Stimulated activated CD4-positive, alpha-beta T cell treated with anti-CD3 and anti-CD28 coated beads, Interleukin-2, amount 100 ng/mL, for 24 hours (primary cell): Measurements from ENCODE around the gene DCAF6.

Experiments
- DNase-seq, 2 donors: peaks; one replicate each; pipeline ENCODE4 v3.0.0-alpha.2; 2020

Gene DCAF6

GRCh38 chr1:168088511-168089325 lies 152.2 kb downstream of the DCAF6 start:
- no peak for DNase-seq

DNA sequence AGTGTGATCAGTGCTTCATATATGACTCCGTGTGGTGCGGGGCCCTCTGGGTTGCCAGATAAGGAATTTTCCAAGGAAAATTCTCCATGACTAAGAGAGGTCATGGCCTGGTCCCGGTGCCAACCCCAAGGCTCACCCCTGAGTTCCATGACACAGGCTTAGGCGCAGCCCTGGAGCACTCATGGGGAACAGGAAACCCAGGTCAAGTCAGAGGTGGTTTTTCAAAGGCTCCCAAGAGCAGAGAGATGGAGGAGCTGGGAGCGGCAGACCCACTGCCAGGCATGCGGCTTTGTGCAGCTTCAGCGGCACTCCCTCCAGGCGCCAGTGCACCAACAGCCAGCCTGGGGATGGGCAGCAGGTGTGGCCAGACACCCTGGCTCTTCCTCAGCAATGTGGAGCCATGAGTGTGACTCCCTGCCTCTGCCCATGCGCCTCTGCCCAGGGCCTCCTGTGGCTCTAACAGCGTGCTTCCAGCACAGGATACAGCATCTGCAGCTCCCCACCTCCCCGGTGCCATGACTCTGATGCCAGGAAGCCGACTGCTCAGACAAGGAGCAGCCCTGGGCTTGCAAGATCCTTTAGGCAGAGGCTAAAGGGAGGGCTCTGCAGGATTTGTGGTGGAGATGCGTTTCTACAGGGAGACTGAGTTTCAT lies 153.0 kb downstream of the DCAF6 start:
- no peak for DNase-seq

DNA sequence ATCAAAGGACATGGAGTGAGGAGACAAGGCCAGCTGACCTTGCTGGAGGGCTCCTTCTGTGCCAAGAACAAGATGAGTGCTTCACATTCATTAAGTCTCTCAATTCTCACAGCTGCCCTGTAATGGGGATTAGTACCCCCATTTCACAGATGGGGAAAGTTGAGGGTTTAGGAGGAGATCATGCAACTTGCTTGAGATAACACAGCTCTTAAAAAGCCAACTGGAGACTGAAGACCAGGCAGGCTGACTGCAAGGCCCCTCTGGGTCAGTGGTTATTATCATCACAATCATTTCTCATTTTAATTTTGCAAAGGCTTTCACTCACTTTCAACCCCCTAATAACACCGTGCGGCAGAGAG lies 153.5 kb downstream of the DCAF6 start:
- DNase-seq, result no peak

- DNase-seq, result no peak
Observed at GRCh38 chr1:168090395-168090794, 153.9 kb downstream of the DCAF6 start.

GRCh38 chr1:168091063-168091462 lies 154.6 kb downstream of the DCAF6 start:
- no peak for DNase-seq

DNA sequence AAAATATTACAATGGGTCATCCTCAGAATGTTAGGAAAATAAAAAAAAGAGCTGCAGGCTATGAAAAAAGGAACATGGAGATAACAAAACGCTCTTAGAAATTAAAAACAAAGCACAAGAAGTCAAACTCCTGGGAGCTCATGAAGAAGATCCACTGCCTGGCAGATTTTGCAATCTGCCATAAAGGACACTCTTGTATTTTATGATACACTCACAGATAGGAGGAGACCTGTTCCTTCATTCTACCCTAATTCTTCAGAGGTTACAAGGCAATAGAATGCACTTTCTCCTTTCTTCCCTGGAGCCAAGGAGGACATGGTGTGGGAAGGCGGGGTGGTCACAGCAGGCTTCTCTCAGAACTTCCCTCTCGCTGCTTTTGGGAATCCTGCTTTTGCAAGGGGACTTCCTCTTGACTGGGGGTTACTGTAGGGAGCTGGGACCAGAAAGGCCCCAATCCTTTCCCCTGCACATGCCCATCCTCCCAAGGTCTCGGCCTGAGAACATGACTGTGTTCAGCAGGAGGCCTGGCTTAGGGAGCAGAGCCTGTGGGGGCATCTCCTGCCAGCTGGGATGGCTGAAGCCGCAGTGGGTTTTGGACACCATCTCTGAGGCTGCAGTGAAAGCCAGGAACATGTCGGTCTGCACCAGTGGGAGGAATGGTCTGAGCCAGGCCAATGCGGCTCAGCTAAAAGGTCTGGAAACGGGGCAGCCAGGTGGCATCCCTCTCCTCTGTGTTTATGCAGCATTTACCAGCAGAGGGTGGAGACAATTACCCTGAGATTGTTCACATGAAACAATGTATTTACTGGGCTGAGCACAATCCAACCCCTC lies 155.5 kb downstream of the DCAF6 start:
- no peak for DNase-seq

- DNase-seq, result no peak
Observed at GRCh38 chr1:168092566-168093355, 156.3 kb downstream of the DCAF6 start.

GRCh38 chr1:168093616-168094015 lies 157.1 kb downstream of the DCAF6 start:
- no peak for DNase-seq

DNA sequence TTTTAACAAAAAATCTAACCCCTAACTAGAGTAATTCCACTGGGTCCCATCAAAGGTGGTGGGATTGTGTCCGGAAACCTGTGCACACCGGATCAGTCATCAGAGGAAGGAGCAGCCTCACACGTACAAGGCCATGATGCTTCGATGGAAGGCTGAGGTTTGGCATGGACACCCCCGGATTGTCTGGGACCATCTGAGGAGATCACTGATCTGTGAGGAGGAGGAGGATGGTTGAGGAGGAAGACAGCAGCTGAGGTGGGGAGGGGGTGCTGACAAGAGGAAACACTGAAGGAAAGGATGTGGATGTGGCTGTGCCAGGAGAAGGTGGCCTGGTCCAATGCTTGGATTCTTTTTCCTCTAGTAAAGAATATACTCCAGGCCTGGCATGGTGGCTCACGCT lies 159.0 kb downstream of the DCAF6 start:
- no peak for DNase-seq

- DNase-seq, result no peak
Observed at GRCh38 chr1:168096296-168097165, 160.0 kb downstream of the DCAF6 start.

- DNase-seq, result no peak
Observed at GRCh38 chr1:168097921-168098528, 161.5 kb downstream of the DCAF6 start.

- no peak for DNase-seq
Observed at GRCh38 chr1:168098534-168099320, 162.2 kb downstream of the DCAF6 start.

DNA sequence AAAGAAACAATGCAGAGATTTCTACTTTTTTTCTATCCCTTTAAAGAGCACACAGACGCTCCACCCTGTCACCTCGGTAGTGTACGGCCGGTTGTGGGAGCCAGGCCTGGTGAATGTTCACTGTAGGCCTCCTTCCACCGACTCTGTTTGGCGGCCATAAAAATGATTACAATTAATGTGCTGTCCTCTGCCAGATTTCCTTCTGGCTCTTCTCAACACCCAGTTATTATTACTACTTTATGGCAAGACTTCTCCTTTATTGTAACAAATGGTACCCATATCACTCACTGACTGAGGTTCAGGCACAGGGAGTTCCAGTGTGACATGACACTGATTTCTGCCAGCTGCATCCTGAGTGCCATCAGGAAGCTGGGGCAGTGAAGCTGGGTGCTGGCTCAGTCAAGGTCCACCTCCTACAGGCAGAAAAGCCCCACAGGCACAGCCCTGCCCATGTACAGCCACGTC lies 162.9 kb downstream of the DCAF6 start:
- DNase-seq, result no peak

GRCh38 chr1:168100315-168101002 lies 164.0 kb downstream of the DCAF6 start:
- no peak for DNase-seq

DNA sequence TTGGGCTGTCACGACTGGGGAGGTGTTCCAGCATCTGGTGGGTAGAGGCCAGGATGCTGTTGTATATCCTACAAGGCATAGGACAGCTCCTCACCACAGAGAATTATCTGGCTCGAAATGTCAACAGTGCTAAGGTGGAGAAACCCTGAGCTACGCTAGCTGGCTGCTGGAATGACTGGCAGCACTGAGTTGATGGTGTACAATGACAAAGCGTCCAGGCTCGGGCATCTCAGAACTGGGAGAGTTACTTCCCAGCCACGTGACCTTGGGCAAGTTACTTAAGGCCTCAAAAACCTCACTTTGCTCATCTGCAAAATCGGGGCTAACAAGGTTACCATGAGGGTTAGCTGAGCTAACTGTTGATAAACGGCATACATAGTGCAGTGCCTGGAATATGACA lies 164.9 kb downstream of the DCAF6 start:
- DNase-seq, result no peak

DNA sequence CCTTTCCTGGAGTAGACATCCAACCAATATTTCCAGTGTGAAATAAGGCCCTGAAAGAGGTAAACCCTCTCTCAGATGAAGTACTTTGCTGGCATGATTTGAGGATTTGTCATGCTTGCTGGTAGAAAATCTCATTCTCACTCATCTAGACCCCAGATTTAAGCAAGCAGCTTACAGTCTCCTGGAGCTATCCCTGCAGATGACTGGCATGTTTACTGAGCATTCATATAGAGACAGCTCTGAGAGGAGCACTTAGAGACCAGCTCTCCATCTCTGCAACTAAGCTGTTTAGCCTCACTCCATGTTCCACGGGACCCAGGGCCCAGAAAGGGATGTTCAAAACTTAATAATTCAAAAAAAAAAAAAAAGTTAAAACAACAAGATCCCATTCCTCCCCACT lies 166.0 kb downstream of the DCAF6 start:
- no peak for DNase-seq

GRCh38 chr1:168104535-168104934 lies 168.1 kb downstream of the DCAF6 start:
- DNase-seq, result no peak

- DNase-seq, result no peak
Observed at GRCh38 chr1:168105846-168106245, 169.4 kb downstream of the DCAF6 start.

DNA sequence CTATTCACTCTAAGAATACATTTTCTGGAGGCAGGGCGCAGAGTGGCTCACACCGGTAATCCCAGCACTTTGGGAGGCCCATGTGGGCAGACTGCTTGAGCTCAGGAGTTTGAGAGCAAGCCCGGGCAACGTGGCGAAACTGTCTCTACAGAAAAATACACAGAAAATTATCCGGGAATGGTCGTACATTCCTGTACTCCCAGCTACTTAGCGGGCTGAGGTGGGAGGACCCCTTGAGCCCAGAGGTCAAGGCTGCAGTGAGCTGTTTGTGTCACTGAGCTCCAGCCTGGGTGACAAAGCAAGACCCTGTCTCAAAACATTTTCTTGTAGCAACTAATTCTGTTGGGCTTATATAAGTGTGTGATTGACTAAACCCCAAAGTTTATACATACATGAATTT lies 169.8 kb downstream of the DCAF6 start:
- DNase-seq, result no peak
